ENCODE measurements around the gene CHGA.

- TF ChIP-seq CTCF (IDR thresholded peaks at IDR 0.05) (no peak), POLR2AphosphoS5 (IDR thresholded peaks at IDR 0.05; ENCODE audit: low read depth, low read length) (no peak)
Observed at GRCh38 chr14:92932448-92933395, 9.8 kb downstream of the CHGA start.

Data from Panc1 (cell line).